ENCODE data around the gene GAL3ST2.
"Not testable (repeated sequence)": the region's sequence is repeated elsewhere in the genome, so short reads cannot be mapped to it uniquely, and the experiment has no call there.

Gene GAL3ST2

GRCh38 chr2:241820625-241821384 is 44.2 kb downstream of the GAL3ST2 start:
- DNase-seq (ENCODE audit: low read depth in 2 of 2): no peak

- DNase-seq (ENCODE audit: low read depth in 2 of 2): no peak
Observed at GRCh38 chr2:241821460-241822263, 45.0 kb downstream of the GAL3ST2 start.

GRCh38 chr2:241822264-241822623 is 45.6 kb downstream of the GAL3ST2 start:
- no peak for DNase-seq (ENCODE audit: low read depth in 2 of 2)

GRCh38 chr2:241823531-241824437 is 47.2 kb downstream of the GAL3ST2 start:
- not testable (repeated sequence) for DNase-seq (ENCODE audit: low read depth in 2 of 2)

- DNase-seq (ENCODE audit: low read depth in 2 of 2): no peak
Observed at GRCh38 chr2:241827394-241827793, 50.8 kb downstream of the GAL3ST2 start.

- DNase-seq (ENCODE audit: low read depth in 2 of 2): no peak
Observed at GRCh38 chr2:241833101-241833663, 56.6 kb downstream of the GAL3ST2 start.

- DNase-seq (ENCODE audit: low read depth in 2 of 2): not testable (repeated sequence)
Observed at GRCh38 chr2:241833756-241834526, 57.3 kb downstream of the GAL3ST2 start.

GRCh38 chr2:241834527-241835210 is 58.0 kb downstream of the GAL3ST2 start:
- no peak for DNase-seq (ENCODE audit: low read depth in 2 of 2)

GRCh38 chr2:241835611-241836010 is 59.0 kb downstream of the GAL3ST2 start:
- no peak for DNase-seq (ENCODE audit: low read depth in 2 of 2)

GRCh38 chr2:241836292-241836691 is 59.7 kb downstream of the GAL3ST2 start:
- no peak for DNase-seq (ENCODE audit: low read depth in 2 of 2)

- no peak for DNase-seq (ENCODE audit: low read depth in 2 of 2)
Observed at GRCh38 chr2:241837197-241837965, 60.8 kb downstream of the GAL3ST2 start.

- DNase-seq (ENCODE audit: low read depth in 2 of 2): no peak
Observed at GRCh38 chr2:241841181-241842066, 64.8 kb downstream of the GAL3ST2 start.

- DNase-seq (ENCODE audit: low read depth in 2 of 2): no peak
Observed at GRCh38 chr2:241842067-241842415, 65.4 kb downstream of the GAL3ST2 start.

- peak; percentile 61 to 64 for DNase-seq (ENCODE audit: low read depth in 2 of 2)
Observed at GRCh38 chr2:241842620-241843211, 66.1 kb downstream of the GAL3ST2 start.

- DNase-seq (ENCODE audit: low read depth in 2 of 2): no peak
Observed at GRCh38 chr2:241843321-241844065, 66.9 kb downstream of the GAL3ST2 start.

- peak; percentile 89 to 92 for DNase-seq (ENCODE audit: low read depth in 2 of 2)
Observed at GRCh38 chr2:241844066-241844728, 67.6 kb downstream of the GAL3ST2 start.

Data from stimulated activated CD8-positive, alpha-beta memory T cell treated with anti-CD3 and anti-CD28 coated beads, Interleukin-15, amount 100 ng/mL, for 48 hours (primary cell).